Measurements from ENCODE around the gene FGFBP1. TPM values are rescaled to one million over a fixed set of nuclear protein-coding genes. Genes with fewer than 3 reads are reported as not detected.

The FGFBP1 gene
- total RNA-seq, 1 donor from 2014 or later: 22.1 TPM

DNA sequence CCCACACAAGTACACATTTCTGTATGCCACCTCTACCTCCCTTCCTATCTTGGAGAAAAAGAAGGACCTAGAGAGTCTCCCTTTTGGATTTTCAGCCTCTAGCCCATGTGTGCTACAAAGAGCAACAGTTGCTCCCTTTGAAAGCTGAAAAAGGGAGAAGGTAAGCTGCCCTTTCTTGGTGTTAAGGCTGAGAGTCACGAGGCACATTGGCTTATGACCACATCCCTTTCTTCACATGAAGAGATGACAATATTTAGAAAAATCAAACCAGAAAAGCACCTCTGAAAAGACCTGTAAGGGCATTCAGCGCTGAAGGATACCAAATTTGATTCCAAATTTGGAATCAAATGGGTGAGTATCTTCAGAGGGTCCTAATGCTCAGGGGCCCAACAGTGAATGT, 6.4 kb upstream of the FGFBP1 start:
- H3K27me3 Mint-ChIP-seq: peaks cover 4% of the 10 kb centered on the region
- H3K27ac Mint-ChIP-seq: no peak overlapping the region
- H3K9me3 Mint-ChIP-seq: no peaks in the 10 kb centered on the region
- TF ChIP-seq, protein P1, sequence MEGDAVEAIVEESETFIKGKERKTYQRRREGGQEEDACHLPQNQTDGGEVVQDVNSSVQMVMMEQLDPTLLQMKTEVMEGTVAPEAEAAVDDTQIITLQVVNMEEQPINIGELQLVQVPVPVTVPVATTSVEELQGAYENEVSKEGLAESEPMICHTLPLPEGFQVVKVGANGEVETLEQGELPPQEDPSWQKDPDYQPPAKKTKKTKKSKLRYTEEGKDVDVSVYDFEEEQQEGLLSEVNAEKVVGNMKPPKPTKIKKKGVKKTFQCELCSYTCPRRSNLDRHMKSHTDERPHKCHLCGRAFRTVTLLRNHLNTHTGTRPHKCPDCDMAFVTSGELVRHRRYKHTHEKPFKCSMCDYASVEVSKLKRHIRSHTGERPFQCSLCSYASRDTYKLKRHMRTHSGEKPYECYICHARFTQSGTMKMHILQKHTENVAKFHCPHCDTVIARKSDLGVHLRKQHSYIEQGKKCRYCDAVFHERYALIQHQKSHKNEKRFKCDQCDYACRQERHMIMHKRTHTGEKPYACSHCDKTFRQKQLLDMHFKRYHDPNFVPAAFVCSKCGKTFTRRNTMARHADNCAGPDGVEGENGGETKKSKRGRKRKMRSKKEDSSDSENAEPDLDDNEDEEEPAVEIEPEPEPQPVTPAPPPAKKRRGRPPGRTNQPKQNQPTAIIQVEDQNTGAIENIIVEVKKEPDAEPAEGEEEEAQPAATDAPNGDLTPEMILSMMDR (conservative IDR thresholded peaks at IDR 0.05): no peak
- H3K4me3 Mint-ChIP-seq: no peak overlapping the region
- DNase-seq (ENCODE audit: extremely low spot score, unreplicated experiment): no peak
- H3K4me1 Mint-ChIP-seq (ENCODE audit: unreplicated experiment): no peaks in the 10 kb centered on the region
- H3K36me3 Mint-ChIP-seq: no peaks in the 10 kb centered on the region

DNA sequence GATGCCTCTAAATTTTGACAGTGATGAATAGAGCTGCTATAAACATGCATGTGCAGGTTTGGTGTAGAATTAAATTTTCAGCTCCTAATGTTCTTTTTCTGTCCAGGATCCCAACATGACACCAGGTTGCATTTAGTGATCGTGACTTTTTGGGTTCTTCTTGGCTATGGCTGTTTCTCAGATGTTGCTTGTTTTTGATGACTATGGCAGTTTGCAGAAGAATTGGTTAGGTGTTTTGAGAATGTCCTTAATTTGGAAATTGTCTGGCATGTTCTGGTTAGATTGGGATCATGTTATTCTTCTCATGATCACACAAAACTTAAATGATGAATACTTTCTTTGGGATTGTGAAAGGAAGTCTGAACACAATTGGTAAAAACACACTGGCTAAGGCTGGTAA, 3.7 kb upstream of the FGFBP1 start:
- DNase-seq (ENCODE audit: extremely low spot score, unreplicated experiment): no peak
- Mint-ChIP-seq H3K36me3 (no peaks in the 10 kb centered on the region), H3K4me1 (ENCODE audit: unreplicated experiment) (peaks cover 7% of the 10 kb centered on the region), H3K9me3 (no peaks in the 10 kb centered on the region), H3K27me3 (peaks cover 4% of the 10 kb centered on the region), H3K27ac (no peak overlapping the region), H3K4me3 (no peak overlapping the region)
- TF ChIP-seq, protein P1 (conservative IDR thresholded peaks at IDR 0.05): no peak

GRCh38 chr4:15938182-15938581, 358 bp downstream of the FGFBP1 start:
- Mint-ChIP-seq H3K4me3 (peak overlapping the region; percentile 7), H3K27ac (peak overlapping the region; percentile 67), H3K4me1 (ENCODE audit: unreplicated experiment) (peaks cover 7% of the 10 kb centered on the region), H3K27me3 (peaks cover 4% of the 10 kb centered on the region), H3K36me3 (no peaks in the 10 kb centered on the region), H3K9me3 (no peaks in the 10 kb centered on the region)
- TF ChIP-seq, protein P1 (conservative IDR thresholded peaks at IDR 0.05): no peak
- no peak for DNase-seq (ENCODE audit: extremely low spot score, unreplicated experiment)

GRCh38 chr4:15936495-15936894, 2.0 kb downstream of the FGFBP1 start:
- H3K36me3 Mint-ChIP-seq: no peaks in the 10 kb centered on the region
- no peak for DNase-seq (ENCODE audit: extremely low spot score, unreplicated experiment)
- H3K4me3 Mint-ChIP-seq: peak overlapping the region; percentile 33
- H3K4me1 Mint-ChIP-seq (ENCODE audit: unreplicated experiment): peaks cover 7% of the 10 kb centered on the region
- H3K9me3 Mint-ChIP-seq: no peaks in the 10 kb centered on the region
- peak overlapping the region; percentile 30 for H3K27ac Mint-ChIP-seq
- peaks cover 4% of the 10 kb centered on the region for H3K27me3 Mint-ChIP-seq
- TF ChIP-seq, protein P1 (conservative IDR thresholded peaks at IDR 0.05): no peak

DNA sequence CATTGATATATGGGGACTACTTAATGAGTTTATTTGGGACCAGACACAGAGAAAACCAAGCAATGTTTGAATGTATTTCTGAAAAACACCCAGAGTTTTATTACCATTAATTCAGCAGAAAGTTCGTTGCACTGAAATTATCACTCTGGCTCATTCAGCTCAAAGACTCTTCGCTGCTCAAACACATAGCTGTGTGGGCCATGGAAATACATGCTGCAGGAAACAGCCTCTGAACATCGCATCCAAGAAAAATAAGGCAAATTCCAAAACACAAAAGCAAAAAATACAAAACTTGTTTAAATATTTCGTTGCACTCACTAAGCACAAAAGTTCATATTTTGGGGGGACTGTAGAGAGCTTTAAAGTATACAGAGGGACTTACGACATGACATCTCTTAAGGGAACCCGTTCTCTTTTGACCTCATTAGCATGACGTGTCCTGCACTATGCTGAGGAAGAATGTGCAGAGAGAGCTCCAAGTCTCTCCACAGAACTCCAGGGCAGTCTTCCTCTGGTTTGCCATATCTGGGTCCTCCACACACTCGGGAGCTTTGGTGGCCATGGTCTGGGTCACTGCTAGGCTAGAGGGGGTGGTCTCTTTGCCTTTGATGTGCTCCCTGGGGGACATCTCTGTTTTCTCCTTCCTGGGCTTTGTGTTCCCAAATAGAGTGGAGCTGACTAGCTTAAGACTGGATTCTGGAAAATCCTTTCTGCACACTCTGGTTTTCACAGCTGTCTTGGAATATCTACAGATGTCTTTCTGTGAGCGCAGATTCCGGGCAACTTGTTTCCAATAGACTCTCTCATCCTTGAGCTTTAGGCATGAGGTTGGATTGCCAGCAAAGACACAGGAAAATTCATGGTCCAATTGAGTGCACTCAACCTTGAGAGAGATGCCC, 2.8 kb downstream of the FGFBP1 start:
- Mint-ChIP-seq H3K27ac (no peak overlapping the region), H3K4me1 (ENCODE audit: unreplicated experiment) (peaks cover 7% of the 10 kb centered on the region), H3K4me3 (peak overlapping the region; percentile 6), H3K9me3 (no peaks in the 10 kb centered on the region), H3K27me3 (peaks cover 4% of the 10 kb centered on the region), H3K36me3 (no peaks in the 10 kb centered on the region)
- DNase-seq (ENCODE audit: extremely low spot score, unreplicated experiment): no peak
- TF ChIP-seq, protein P1 (conservative IDR thresholded peaks at IDR 0.05): no peak

Measured in type B pancreatic cell (in vitro differentiated cells).